GM19455 (cell line): Measurements from ENCODE around the gene MCF2L.

Experiments used
- ATAC-seq: cut with Tn5 transposase; IDR thresholded peaks from one replicate; pipeline ENCODE4 v1.9.1; 2021; ENCODE audit not compliant: unreplicated experiment

Gene MCF2L

GRCh38 chr13:113119822-113120189, 150.8 kb downstream of the MCF2L start:
- no peak for ATAC-seq

- no peak for ATAC-seq
Measured at GRCh38 chr13:113120300-113121182, 151.5 kb downstream of the MCF2L start.

GRCh38 chr13:113121183-113121927, 152.3 kb downstream of the MCF2L start:
- ATAC-seq = no peak

- no peak for ATAC-seq
Measured at GRCh38 chr13:113121928-113122471, 153.0 kb downstream of the MCF2L start.

- no peak for ATAC-seq
Measured at GRCh38 chr13:113122550-113123225, 153.7 kb downstream of the MCF2L start, which contains the start of gene F10. Gene F10 (plus strand): TSS chr13:113122799. CDS start chr13:113122856, 57 bp downstream.

- no peak for ATAC-seq
Measured at GRCh38 chr13:113123226-113124201, 154.5 kb downstream of the MCF2L start.

GRCh38 chr13:113124211-113124970, 155.4 kb downstream of the MCF2L start:
- no peak for ATAC-seq

- no peak for ATAC-seq
Measured at GRCh38 chr13:113125506-113126264, 156.7 kb downstream of the MCF2L start.

- no peak for ATAC-seq
Measured at GRCh38 chr13:113126265-113127150, 157.5 kb downstream of the MCF2L start.

- no peak for ATAC-seq
Measured at GRCh38 chr13:113129480-113129879, 160.5 kb downstream of the MCF2L start.

GRCh38 chr13:113129921-113130750, 161.1 kb downstream of the MCF2L start:
- ATAC-seq = no peak

- no peak for ATAC-seq
Measured at GRCh38 chr13:113135281-113135760, 166.3 kb downstream of the MCF2L start.

GRCh38 chr13:113137691-113138298, 168.8 kb downstream of the MCF2L start:
- ATAC-seq = no peak

GRCh38 chr13:113138792-113139551, 170.0 kb downstream of the MCF2L start:
- no peak for ATAC-seq

- no peak for ATAC-seq
Measured at GRCh38 chr13:113139577-113139976, 170.6 kb downstream of the MCF2L start.
